DMS 273 (cell line): ENCODE data around the gene MEGF10.

Source experiments
- DNase-seq: peaks from one replicate; lab custom pipeline; 2025; ENCODE audit not compliant: unreplicated experiment; lab: John Stamatoyannopoulos, UW

Gene MEGF10

DNA sequence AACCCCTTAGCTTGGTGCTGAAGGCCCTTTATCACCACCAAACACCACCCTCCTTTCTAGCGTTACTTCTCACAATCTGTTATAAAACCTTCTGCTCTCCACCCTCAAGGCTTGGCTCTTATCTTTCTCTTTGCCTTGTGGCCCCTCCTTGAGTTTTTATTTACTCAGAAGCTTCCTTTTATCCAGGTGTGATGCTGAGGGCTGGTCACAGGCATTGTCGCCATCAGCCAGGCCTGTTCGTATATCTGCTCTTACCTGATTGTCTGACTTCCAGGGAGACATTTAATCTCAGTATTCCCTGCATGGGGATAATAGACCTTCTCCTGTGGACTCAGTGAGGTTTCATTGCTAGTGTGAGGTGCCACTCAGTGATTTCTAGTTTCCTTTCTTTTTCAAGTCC is 34.2 kb downstream of the MEGF10 start:
- no peak for DNase-seq

DNA sequence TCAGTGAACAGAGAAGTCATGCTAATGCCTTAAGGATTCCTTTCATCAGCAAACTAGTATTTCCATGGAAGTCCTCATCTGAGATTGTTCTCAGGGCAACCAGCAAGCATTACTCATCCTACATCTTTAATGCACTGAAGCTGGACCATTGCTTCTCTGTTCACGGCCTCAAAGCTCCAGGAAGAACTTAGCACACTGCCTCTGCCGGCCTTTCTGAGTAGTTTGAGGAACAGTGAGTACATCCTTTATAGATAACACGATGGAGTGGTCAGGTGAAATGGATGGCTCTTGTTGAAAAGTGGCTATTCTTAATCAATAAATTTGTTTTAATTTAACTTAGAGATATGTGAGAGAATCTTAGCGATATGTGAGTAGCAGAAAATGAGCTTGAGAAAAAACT is 35.8 kb downstream of the MEGF10 start:
- no peak for DNase-seq

- no peak for DNase-seq
Measured at GRCh38 chr5:127326976-127327755, 36.6 kb downstream of the MEGF10 start.

- DNase-seq = no peak
Measured at GRCh38 chr5:127330116-127330515, 39.5 kb downstream of the MEGF10 start.

GRCh38 chr5:127331890-127332649 is 41.5 kb downstream of the MEGF10 start:
- DNase-seq = no peak

- DNase-seq = no peak
Measured at GRCh38 chr5:127333483-127333882, 42.9 kb downstream of the MEGF10 start.

DNA sequence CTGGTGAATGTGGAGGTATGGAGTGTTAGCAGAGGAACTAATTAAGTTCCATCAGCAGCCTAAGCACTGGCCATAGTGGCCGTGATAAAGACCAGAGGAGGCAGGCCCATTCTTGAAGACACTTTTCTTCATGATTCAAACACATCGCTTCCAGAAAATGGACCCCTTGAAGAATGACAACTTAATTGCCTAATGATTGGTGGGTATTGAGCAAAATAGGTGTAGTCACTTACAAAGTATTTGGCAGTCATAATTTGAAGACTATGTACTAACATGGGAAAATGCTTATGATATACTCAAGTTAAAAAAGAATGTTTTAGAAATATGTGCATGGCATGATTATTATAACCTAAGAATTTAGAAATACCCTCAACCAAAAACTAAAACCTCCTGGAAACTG is 44.8 kb downstream of the MEGF10 start:
- no peak for DNase-seq

GRCh38 chr5:127337876-127338275 is 47.3 kb downstream of the MEGF10 start:
- no peak for DNase-seq

GRCh38 chr5:127338501-127338900 is 47.9 kb downstream of the MEGF10 start:
- DNase-seq = peak; percentile 36

GRCh38 chr5:127340606-127341005 is 50.0 kb downstream of the MEGF10 start:
- no peak for DNase-seq

GRCh38 chr5:127342364-127342763 is 51.8 kb downstream of the MEGF10 start:
- DNase-seq = no peak

DNA sequence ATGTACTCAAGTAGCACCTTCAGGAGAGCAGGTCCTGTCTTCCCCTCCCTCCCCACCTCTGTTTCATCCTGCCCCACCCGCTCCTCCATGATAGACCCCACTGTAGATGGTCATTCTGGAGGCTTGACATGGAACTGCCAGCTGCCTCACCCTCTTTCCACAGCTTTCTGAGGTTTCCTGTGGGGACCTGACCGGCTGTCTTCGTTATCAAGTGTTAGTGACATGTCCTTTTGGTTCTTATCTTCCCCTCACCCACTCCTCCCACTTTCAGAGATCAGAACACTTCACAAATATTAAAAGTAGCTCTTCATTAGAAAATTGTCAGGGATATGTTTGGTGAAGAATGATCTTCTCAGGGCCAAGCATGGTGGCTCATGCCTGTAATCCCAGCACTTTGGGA is 52.7 kb downstream of the MEGF10 start:
- no peak for DNase-seq

DNA sequence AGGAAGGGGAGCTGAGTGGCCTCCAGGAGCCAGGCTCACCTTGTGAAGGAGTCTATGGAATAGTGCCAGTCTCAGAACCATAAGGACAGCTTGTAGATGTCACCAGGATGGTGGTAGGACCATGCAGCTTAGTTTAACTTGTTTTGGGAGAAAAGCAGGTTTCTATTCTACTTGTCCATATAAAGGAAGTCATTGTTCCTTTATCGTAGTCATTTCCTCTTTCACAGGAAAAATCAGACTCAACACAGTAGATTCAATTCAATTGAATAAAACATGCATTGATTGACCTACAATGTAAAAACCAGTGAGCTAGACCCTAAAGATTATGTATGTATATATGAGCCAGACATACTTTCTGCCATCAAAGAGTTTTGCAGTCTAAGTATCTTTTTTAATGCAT is 53.3 kb downstream of the MEGF10 start:
- DNase-seq = no peak

GRCh38 chr5:127344931-127345330 is 54.3 kb downstream of the MEGF10 start:
- no peak for DNase-seq

- DNase-seq = no peak
Measured at GRCh38 chr5:127351418-127351817, 60.8 kb downstream of the MEGF10 start.

GRCh38 chr5:127352068-127352467 is 61.5 kb downstream of the MEGF10 start:
- no peak for DNase-seq

- no peak for DNase-seq
Measured at GRCh38 chr5:127353327-127353726, 62.7 kb downstream of the MEGF10 start.

DNA sequence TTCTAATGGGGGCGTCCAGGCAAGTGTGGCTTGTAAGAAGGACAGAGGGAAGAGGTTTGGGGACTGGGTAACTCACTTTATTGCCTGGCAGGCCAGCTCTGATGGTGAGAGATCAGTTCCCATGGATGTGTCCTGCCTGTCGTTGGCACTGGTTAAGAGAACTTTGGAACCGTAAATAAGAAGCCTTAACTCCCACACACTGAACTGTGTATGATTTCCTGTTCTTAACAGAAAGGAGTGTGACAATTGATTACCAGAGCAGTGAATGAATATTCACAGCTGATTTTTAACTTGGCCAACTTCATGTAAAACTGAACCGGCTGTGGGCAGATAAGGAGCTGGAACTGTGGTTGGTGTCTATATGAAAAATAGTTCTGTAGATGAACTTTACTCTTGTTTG is 63.2 kb downstream of the MEGF10 start:
- no peak for DNase-seq

- DNase-seq = no peak
Measured at GRCh38 chr5:127355337-127355736, 64.7 kb downstream of the MEGF10 start.

- peak; percentile 33 for DNase-seq
Measured at GRCh38 chr5:127358284-127358683, 67.7 kb downstream of the MEGF10 start.

DNA sequence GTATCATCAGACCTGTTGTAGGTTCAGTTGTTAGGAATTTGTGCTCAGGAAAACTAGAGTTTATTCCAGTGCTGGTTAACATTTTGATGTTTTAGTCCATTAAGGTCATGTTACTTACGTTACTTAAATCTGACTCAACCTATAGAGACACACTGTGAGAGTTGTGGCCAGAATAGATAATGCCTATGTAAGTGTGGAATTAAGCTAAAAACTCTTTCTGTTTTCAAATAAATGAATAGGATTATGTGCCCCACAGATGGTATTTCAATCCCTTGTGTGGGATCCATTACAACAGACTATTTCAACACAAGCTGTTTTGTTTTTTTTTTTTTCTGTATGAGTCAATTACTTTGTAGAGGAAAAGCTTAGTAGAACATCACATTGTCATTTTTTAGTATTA is 68.1 kb downstream of the MEGF10 start:
- DNase-seq = peak; percentile 53

DNA sequence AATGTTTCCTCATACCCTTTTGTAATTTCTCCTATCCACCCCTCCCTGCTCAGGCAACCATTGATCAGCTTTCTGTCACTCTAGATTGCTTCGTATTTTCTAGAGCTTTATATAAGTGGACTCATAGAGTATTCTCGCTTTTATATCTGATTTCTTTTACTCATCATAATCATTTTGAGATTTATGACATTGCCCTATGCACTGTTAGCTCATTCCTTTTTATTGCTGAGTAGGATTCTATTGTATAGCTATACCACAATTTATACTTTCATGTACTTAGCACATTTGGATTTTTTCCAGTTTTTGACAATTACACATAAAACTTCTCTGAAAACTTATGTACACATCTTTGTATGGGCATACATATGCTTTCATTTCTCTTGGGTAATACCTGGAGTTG is 68.9 kb downstream of the MEGF10 start:
- DNase-seq = no peak
